Right lobe of liver (tissue), 4 donors: Measurements from ENCODE around the gene TATDN3.

Experiments
- CTCF ChIP-seq, 4 donors: fragments of 200-600 bp in 3 of 4; fragments of 450-650 bp in 1 of 4; IDR thresholded peaks; one replicate each; pipeline versions ENCODE4 v1.5.1 to v1.8.0; 2016 to 2022; ENCODE audit warnings: antibody characterized with exemption in 4 of 4, mild to moderate bottlenecking in 2 of 4
- POLR2A ChIP-seq: fragments of 450-650 bp; IDR thresholded peaks from one replicate; pipeline ENCODE4 v1.6.1; 2017; ENCODE audit warnings: antibody characterized with exemption, mild to moderate bottlenecking
- donor health status: DM: no; HTN: no; CAD: no.
- donor health status: DM: no; HTN: no; CAD: no.
- donor health status: DM: no; HTN: yes; CAD: no.

- TF ChIP-seq CTCF (IDR thresholded peaks at IDR 0.05) (no peak), POLR2A (no peak)
Observed at GRCh38 chr1:212752934-212753497, 38.7 kb upstream of the TATDN3 start.
